ENCODE data around the gene TPST1.

Gene TPST1

DNA sequence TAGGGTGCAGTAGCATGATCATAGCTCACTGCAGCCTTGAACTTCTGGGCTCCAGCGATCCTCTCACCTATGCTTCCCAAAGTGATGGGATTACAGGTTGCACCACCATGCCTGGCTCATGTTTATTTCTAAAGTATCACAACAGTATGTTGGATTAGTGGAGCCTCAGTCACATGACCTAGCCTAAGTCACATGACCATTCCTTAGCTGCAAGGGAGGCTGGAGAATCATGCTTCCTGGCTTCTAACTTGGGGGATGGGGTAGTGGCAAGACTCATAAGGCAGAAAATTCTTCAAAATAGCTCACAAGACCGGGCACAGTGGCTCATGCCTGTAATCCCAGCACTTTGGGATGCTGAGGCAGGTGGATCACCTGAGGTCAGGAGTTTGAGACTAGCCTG is 26.9 kb upstream of the TPST1 start:
- Mint-ChIP-seq H3K27ac (no peak overlapping the region), H3K9me3 (no peaks in the 10 kb centered on the region), H3K36me3 (ENCODE audit: low read depth) (no peaks in the 10 kb centered on the region), H3K27me3 (no peaks in the 10 kb centered on the region), H3K4me1 (ENCODE audit: low read depth) (peaks cover under 1% of the 10 kb centered on the region), H3K4me3 (no peak overlapping the region)
- no peak for DNase-seq

DNA sequence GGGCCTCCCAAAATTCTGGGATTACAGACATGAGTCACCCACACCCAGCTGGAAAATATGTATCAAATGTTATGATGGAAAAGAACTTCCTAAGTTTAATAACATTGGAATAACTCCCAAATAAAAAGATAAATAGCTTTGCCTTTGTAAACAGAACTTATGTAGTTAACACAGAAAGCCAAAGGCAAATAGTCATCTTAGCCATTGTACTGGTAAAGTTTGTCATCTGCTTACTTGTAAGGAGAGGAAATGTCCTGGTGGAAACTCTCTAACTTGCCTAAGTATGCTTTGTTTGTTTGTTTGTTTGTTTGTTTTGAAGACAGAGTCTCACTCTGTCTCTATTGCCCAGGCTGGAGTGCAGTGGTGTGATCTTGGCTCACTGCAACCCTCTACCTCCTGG is 23.8 kb upstream of the TPST1 start:
- DNase-seq = no peak
- Mint-ChIP-seq H3K27me3 (no peaks in the 10 kb centered on the region), H3K4me3 (no peak overlapping the region), H3K36me3 (ENCODE audit: low read depth) (no peaks in the 10 kb centered on the region), H3K27ac (no peak overlapping the region), H3K4me1 (ENCODE audit: low read depth) (no peaks in the 10 kb centered on the region), H3K9me3 (no peaks in the 10 kb centered on the region)

DNA sequence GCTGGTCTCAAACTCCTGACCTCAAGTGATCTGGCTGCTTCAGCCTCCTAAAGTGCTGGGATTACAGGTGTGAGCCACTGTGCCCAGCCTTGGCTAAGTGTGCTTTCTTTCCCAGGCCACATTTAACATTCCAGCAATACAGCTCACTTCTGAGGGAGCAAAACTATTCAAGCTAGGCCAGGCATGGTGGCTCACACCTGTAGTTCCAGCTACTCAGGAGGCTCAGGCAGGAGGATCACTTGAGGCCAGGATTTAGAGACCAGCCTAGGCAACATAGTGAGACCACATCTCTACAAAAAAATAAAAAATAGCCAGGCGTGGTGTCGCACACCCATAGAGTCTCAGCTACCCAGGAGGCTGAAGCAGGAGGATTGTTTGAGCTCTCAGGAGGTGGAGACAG is 23.3 kb upstream of the TPST1 start:
- DNase-seq = no peak
- no peaks in the 10 kb centered on the region for H3K4me1 Mint-ChIP-seq (ENCODE audit: low read depth)
- no peaks in the 10 kb centered on the region for H3K9me3 Mint-ChIP-seq
- H3K27me3 Mint-ChIP-seq = no peaks in the 10 kb centered on the region
- no peak overlapping the region for H3K27ac Mint-ChIP-seq
- H3K36me3 Mint-ChIP-seq (ENCODE audit: low read depth) = no peaks in the 10 kb centered on the region
- no peak overlapping the region for H3K4me3 Mint-ChIP-seq

DNA sequence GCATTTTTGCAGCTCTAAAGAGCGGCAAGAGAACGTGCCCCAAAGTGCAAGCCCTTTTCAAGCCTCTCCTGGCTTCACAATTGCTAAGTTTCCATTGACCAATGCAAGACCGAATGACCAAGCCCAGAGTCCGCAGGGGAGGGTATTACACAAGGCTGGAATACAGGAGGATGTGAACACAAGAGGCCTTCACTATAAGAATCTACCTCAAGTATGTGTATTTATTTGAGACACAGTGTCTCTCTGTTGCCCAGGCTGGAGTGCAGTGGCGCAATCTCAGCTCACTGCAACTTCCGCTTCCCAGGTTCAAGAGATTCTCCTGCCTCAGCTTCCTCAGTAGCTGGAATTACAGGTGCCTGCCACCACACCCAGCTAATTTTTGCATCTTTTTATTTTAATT is 22.2 kb upstream of the TPST1 start:
- Mint-ChIP-seq H3K36me3 (ENCODE audit: low read depth) (no peaks in the 10 kb centered on the region), H3K9me3 (no peaks in the 10 kb centered on the region), H3K27me3 (no peaks in the 10 kb centered on the region), H3K4me1 (ENCODE audit: low read depth) (no peaks in the 10 kb centered on the region), H3K27ac (no peak overlapping the region), H3K4me3 (no peak overlapping the region)
- no peak for DNase-seq

DNA sequence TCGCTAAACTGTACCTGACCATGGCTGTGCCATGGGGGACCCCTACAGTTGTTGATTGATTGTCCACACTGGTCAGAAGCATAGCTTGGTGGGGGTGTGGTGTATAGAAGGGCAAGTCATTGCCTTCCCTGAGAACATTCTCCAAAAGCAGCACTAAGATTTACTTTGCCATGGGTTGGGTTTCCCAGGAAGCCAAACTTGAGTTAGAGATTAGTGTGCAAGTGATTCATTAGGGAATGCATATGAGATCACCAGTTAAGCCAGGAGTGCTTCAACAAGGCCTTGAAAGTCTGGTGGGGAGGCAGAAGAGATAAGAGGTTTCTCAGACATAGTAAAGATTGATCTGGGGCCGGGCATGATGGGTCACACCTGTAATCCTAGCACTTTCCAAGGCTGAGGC is 21.4 kb upstream of the TPST1 start:
- no peak for DNase-seq
- H3K4me3 Mint-ChIP-seq = no peak overlapping the region
- H3K9me3 Mint-ChIP-seq = no peaks in the 10 kb centered on the region
- no peaks in the 10 kb centered on the region for H3K36me3 Mint-ChIP-seq (ENCODE audit: low read depth)
- no peaks in the 10 kb centered on the region for H3K27me3 Mint-ChIP-seq
- H3K27ac Mint-ChIP-seq = no peak overlapping the region
- H3K4me1 Mint-ChIP-seq (ENCODE audit: low read depth) = no peaks in the 10 kb centered on the region

DNA sequence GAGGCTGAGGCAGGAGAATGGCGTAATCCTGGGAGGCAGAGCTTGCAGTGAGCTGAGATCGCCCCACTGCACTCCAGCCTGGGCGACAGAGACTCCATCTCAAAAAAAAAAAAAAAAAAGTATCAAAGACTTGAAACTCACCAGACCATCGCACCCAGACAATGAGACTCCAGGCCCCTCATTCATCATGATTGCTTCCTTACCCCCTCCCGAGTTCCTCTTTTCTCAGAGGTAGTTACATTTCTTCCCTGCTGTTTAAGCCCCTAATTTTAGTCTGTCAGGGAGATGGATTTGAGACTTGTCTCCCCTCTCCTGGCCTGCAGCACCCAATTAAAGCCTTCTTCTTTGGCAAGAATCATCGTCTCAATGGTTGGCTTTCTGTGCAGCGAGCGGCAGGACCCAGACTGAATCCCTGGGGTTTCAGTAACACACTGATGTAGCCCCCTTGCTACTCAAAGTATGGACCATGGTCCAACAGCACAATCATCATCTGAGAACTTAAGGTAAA is 19.4 kb upstream of the TPST1 start:
- no peak overlapping the region for H3K27ac Mint-ChIP-seq

DNA sequence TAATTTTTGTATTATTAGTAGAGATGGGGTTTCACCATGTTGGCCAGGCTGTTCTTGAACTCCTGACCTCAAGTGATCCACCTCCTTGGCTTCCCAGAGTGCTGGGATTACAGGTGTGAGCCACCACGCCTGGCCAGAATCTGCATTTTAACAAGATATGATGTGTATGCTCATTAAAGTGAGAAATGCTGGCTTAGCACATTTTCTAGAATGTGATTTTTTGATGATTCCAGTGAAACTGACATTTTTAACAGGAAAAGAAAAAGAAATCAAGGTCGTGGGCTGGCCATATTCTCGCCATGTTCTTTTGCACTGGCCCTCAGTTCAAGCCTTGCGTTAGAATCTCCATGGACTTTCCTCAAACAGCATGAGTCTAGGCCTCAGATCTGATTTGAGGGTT is 18.1 kb upstream of the TPST1 start:
- Mint-ChIP-seq H3K4me3 (no peak overlapping the region), H3K4me1 (ENCODE audit: low read depth) (no peaks in the 10 kb centered on the region), H3K9me3 (no peaks in the 10 kb centered on the region), H3K36me3 (ENCODE audit: low read depth) (no peaks in the 10 kb centered on the region), H3K27me3 (no peaks in the 10 kb centered on the region), H3K27ac (no peak overlapping the region)
- no peak for DNase-seq

More for the DNA sequence above, 19.4 kb upstream of the TPST1 start:
- Mint-ChIP-seq H3K36me3 (ENCODE audit: low read depth) (no peaks in the 10 kb centered on the region), H3K9me3 (no peaks in the 10 kb centered on the region), H3K27me3 (no peaks in the 10 kb centered on the region), H3K4me1 (ENCODE audit: low read depth) (no peaks in the 10 kb centered on the region), H3K4me3 (no peak overlapping the region)
- no peak for DNase-seq

DNA sequence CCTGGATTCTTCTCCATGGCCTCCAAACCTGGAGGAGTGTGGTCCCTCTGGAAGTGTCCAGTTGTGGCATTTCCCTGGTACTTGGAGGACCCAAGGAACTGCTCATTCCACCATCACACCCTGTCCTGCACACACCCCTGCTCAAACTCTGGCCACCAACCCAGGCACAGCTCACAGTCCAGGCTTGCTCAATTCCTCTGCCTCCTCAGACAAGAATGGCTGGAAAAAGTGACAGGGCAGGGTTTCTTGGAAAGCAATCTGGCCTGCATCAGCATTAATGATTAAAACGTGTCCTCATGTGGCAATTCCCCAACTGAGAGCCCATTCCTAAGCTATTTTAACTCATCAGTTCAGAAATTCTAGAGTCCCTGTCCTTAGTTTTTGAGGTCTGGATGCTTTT is 17.2 kb upstream of the TPST1 start:
- Mint-ChIP-seq H3K36me3 (ENCODE audit: low read depth) (no peaks in the 10 kb centered on the region), H3K9me3 (no peaks in the 10 kb centered on the region), H3K27me3 (no peaks in the 10 kb centered on the region), H3K27ac (no peak overlapping the region), H3K4me3 (no peak overlapping the region), H3K4me1 (ENCODE audit: low read depth) (no peaks in the 10 kb centered on the region)
- no peak for DNase-seq

DNA sequence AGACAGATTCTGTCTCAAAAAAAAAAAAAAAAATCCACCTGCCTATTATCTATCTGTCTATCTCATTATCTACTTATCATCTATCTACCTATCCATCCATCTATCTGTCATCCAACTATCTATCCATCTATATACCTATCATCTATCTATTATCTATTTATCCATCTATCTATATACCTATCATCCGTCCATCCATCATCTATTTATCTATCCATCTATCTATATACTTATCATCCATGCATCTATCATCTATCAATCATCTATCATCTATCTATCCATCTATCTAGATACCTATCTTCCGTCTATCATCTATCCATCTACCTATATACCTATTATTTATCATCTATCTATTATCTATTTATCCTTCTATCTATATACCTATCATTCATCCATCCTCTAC is 16.5 kb upstream of the TPST1 start:
- Mint-ChIP-seq H3K9me3 (no peaks in the 10 kb centered on the region), H3K27ac (no peak overlapping the region), H3K4me3 (no peak overlapping the region), H3K36me3 (ENCODE audit: low read depth) (no peaks in the 10 kb centered on the region), H3K27me3 (no peaks in the 10 kb centered on the region), H3K4me1 (ENCODE audit: low read depth) (no peaks in the 10 kb centered on the region)
- no peak for DNase-seq

DNA sequence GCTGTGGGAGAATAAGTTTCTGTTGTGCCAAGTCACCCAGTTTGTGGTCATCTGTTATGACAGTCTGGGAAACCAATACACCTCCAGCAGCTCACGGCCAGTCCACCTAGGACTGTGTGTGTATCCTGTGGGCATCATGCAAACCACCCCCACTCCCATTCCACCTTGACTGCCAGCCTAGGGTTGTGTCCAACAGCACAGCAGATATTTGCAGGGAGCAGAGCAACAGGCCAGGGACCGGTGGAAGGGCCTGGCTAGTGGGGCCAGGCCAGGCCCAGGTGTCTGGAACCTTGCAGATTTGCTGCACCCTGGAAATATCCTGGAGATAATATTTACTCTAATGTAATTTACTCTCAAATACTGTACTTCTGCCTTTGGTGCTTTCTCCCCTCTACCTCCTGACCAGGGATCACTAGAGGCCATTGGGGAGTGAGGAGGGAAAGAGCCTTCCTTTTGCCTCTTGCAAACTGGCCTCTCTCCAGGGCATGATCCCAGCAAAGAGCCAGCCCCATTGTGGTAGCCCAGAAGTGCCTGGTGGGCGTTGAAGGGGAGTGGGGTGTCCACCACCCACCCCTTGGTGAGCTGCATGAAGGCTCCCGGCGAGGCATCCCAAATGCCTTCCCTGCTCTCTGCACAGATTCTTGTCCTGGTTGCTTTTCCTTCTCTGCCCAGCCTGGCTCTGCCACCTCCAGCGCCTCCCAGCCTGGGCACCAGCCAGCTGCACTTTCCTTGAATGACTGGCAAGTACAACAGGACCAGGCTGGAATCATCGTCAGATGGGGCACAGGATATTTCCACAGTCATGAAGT is 15.2 kb upstream of the TPST1 start:
- H3K4me3 Mint-ChIP-seq = no peak overlapping the region
- no peaks in the 10 kb centered on the region for H3K9me3 Mint-ChIP-seq
- no peaks in the 10 kb centered on the region for H3K27me3 Mint-ChIP-seq
- DNase-seq = no peak
- no peak overlapping the region for H3K27ac Mint-ChIP-seq
- H3K36me3 Mint-ChIP-seq (ENCODE audit: low read depth) = no peaks in the 10 kb centered on the region
- no peaks in the 10 kb centered on the region for H3K4me1 Mint-ChIP-seq (ENCODE audit: low read depth)

DNA sequence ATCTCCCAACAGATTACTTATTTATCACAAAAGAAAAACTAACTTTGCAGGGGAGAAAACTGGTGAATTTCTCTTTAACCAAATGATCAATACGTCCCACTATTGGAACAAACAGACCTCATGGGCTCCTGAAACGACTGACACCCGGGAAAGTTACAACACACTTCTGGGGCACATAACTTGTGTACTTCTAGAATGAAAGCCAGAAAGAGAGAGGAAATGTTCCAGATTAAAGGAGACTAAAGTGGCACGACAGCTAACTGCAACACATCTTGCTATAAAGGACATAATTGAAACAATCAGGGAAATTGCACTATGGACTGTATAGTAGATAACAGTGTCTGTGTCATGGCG is 14.7 kb upstream of the TPST1 start:
- Mint-ChIP-seq H3K27me3 (no peaks in the 10 kb centered on the region), H3K4me1 (ENCODE audit: low read depth) (no peaks in the 10 kb centered on the region), H3K9me3 (no peaks in the 10 kb centered on the region), H3K36me3 (ENCODE audit: low read depth) (no peaks in the 10 kb centered on the region), H3K4me3 (no peak overlapping the region), H3K27ac (no peak overlapping the region)
- no peak for DNase-seq

DNA sequence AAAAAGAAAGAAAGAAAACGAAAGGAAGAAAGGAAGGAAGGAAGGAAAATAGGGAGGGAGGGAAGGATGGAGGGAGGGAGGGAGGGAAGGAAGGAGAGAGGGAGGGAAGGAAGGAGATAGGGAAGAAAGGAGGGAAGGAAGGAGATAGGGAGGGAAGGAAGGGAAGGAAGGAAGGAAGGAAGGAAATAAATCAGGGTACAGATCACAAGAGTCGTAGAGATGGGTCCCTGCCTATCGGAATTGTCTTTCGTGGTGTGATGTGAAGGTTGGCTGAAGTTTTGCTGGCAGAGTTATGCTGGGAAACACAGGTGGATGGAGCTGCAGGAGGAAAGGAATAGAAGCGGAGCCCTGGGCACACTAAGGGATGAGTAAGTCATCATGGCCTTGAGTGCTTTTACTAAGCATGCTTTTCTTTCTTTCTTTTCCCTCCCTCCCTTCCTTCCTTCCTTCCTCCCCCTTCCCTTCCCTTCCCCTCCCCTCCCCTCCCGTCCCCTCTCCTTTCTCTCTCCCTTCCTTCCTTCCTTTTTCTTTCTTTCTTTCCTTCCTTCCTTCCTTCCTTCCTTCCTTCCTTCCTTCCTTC is 11.9 kb upstream of the TPST1 start:
- Mint-ChIP-seq H3K9me3 (no peaks in the 10 kb centered on the region), H3K27me3 (no peaks in the 10 kb centered on the region), H3K4me1 (ENCODE audit: low read depth) (no peaks in the 10 kb centered on the region), H3K4me3 (no peak overlapping the region), H3K27ac (no peak overlapping the region), H3K36me3 (ENCODE audit: low read depth) (no peaks in the 10 kb centered on the region)
- DNase-seq = no peak

DNA sequence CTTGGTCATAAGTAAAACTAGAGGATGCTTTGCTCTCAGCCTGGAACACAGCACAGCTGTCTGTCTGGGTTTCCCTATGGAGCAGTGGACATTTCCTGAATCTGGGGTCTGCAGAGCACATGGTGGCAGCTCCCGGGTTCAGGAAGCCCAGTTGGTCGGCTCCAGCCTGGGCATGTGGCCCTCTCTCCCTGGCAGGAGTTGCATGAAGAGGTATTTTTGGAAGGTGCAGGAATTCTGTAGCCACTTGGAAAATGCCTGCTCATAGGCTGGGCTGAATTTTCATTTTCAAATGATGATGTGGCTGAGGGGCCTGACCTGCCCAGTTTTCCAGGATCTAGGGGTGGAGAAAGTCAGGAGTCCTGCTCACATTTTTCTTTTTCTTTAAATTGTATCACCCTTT is 6.7 kb upstream of the TPST1 start:
- Mint-ChIP-seq H3K4me3 (no peak overlapping the region), H3K36me3 (ENCODE audit: low read depth) (no peaks in the 10 kb centered on the region), H3K4me1 (ENCODE audit: low read depth) (peaks cover 7% of the 10 kb centered on the region), H3K27ac (no peak overlapping the region), H3K9me3 (no peaks in the 10 kb centered on the region), H3K27me3 (peaks cover 19% of the 10 kb centered on the region)
- no peak for DNase-seq

DNA sequence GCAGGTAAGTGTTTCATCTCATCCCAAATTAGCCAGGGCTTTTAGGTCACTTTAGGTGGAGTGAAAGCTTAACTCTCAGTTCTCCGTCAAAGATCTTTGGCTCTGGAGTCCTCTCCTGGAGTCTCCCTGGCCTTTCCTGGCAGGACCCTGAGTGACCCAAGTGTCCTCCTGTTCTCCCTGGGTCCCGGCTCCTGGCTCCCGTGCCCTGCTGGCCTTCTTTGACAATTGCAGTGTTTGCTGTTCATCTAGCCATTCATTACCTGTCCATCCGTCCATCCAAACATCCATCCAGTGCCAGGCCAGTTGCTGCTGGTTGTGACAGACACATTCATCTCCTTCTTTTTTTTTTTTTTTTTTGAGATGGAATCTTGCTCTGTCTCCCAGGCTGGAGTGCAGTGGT is 6.2 kb upstream of the TPST1 start:
- Mint-ChIP-seq H3K9me3 (no peaks in the 10 kb centered on the region), H3K27me3 (peaks cover 19% of the 10 kb centered on the region), H3K4me3 (no peak overlapping the region), H3K36me3 (ENCODE audit: low read depth) (no peaks in the 10 kb centered on the region), H3K27ac (no peak overlapping the region), H3K4me1 (ENCODE audit: low read depth) (peaks cover 7% of the 10 kb centered on the region)
- DNase-seq = no peak

DNA sequence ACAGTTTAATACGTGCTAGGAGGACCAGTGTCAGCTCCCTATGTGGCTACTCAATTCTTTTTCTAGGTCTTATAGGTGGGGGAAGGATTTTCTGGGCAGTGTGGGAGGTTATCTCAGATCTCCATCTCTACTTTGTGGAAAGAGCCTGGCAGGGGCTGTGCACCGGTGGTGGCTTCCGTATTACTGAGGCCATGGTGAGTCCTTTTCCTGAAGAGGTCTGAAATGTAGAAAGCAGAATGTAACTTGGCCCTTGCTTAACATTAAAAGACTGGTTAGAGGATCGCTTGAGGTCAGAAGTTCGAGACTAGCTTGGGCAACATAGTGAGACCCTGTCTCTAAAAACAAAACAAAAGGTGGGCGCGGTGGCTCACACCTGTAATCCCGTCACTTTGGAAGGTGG is 2.7 kb upstream of the TPST1 start:
- Mint-ChIP-seq H3K4me1 (ENCODE audit: low read depth) (peaks cover 30% of the 10 kb centered on the region), H3K36me3 (ENCODE audit: low read depth) (peaks cover 5% of the 10 kb centered on the region), H3K9me3 (no peaks in the 10 kb centered on the region), H3K4me3 (no peak overlapping the region), H3K27me3 (peaks cover 31% of the 10 kb centered on the region), H3K27ac (no peak overlapping the region)
- DNase-seq = no peak
